Umbilical cord (tissue), 2 donors: ENCODE data around the gene ST6GALNAC4. TPM values are rescaled to one million over a fixed set of nuclear protein-coding genes. Genes with fewer than 3 reads are reported as not detected.
A peak's percentile ranks its signal among the peaks of the same experiment; 100 is the strongest.

Source experiments
- DNase-seq: peaks from one replicate; pipeline ENCODE4 v3.0.0-alpha.2; 2015; ENCODE audit warnings: low spot score
- total RNA-seq: library from RNA; depleted of rRNA; stranded (reverse); fragments of >200 nt; gene quantifications from one replicate; pipeline ENCODE4 v1.2.3, GENCODE V29; 2014; ENCODE audit warnings: low replicate concordance; ENCODE audit not compliant: insufficient read depth

ST6GALNAC4 gene
- total RNA-seq, 1 donor from 2014 or later = 16.9 TPM

- no peak for DNase-seq
Measured at GRCh38 chr9:127912882-127913281, 4.0 kb downstream of the ST6GALNAC4 start.

GRCh38 chr9:127912296-127912695 lies 4.5 kb downstream of the ST6GALNAC4 start:
- DNase-seq = no peak

- DNase-seq = no peak
Measured at GRCh38 chr9:127910613-127911205, 6.1 kb downstream of the ST6GALNAC4 start.

- DNase-seq = no peak
Measured at GRCh38 chr9:127909839-127910273, 7.0 kb downstream of the ST6GALNAC4 start.

GRCh38 chr9:127908660-127908926 lies 8.2 kb downstream of the ST6GALNAC4 start:
- DNase-seq = no peak

- no peak for DNase-seq
Measured at GRCh38 chr9:127907867-127908659, 8.8 kb downstream of the ST6GALNAC4 start.

GRCh38 chr9:127905788-127906191 lies 11.1 kb downstream of the ST6GALNAC4 start:
- no peak for DNase-seq

- DNase-seq = no peak
Measured at GRCh38 chr9:127905004-127905728, 11.7 kb downstream of the ST6GALNAC4 start.

GRCh38 chr9:127904561-127905003 lies 12.3 kb downstream of the ST6GALNAC4 start:
- DNase-seq = peak; percentile 90

- no peak for DNase-seq
Measured at GRCh38 chr9:127903557-127904475, 13.0 kb downstream of the ST6GALNAC4 start.

- peak; percentile 83 for DNase-seq
Measured at GRCh38 chr9:127899128-127899943, 17.5 kb downstream of the ST6GALNAC4 start, which contains the start of gene ST6GALNAC6. ST6GALNAC6 (minus strand) TSS chr9:127899603; CDS start chr9:127897981, 1,622 bp downstream.

- DNase-seq = peak; percentile 70
Measured at GRCh38 chr9:127898433-127899127, 18.3 kb downstream of the ST6GALNAC4 start.

GRCh38 chr9:127897193-127897692 lies 19.6 kb downstream of the ST6GALNAC4 start:
- DNase-seq = peak; percentile 77

- no peak for DNase-seq
Measured at GRCh38 chr9:127896395-127897192, 20.2 kb downstream of the ST6GALNAC4 start.

- no peak for DNase-seq
Measured at GRCh38 chr9:127895811-127896210, 21.0 kb downstream of the ST6GALNAC4 start.

GRCh38 chr9:127893392-127893791 lies 23.4 kb downstream of the ST6GALNAC4 start:
- DNase-seq = no peak

- DNase-seq = no peak
Measured at GRCh38 chr9:127892831-127893230, 24.0 kb downstream of the ST6GALNAC4 start.

GRCh38 chr9:127890053-127890452 lies 26.8 kb downstream of the ST6GALNAC4 start:
- DNase-seq = no peak

GRCh38 chr9:127887792-127888191 lies 29.0 kb downstream of the ST6GALNAC4 start:
- DNase-seq = no peak
